NT2/D1 (cell line): ENCODE measurements around the gene PXMP2.

Experiments used
- DNase-seq: peaks from one replicate; pipeline ENCODE4 v3.0.0-alpha.2; 2011; ENCODE audit warnings: low read depth, low spot score
- H3K27me3 ChIP-seq: 2 replicates; pipeline ENCODE4 v1.6.0; 2011; ENCODE audit warnings: mild to moderate bottlenecking; ENCODE audit not compliant: insufficient read length, insufficient read depth
- H3K36me3 ChIP-seq: 2 replicates; pipeline ENCODE4 v1.6.1; 2011; ENCODE audit warnings: mild to moderate bottlenecking, low read length, mixed read lengths; ENCODE audit not compliant: insufficient read depth, insufficient read length
- H3K4me1 ChIP-seq: 2 replicates; pipeline ENCODE4 v1.5.1; 2011; ENCODE audit not compliant: insufficient read depth, insufficient read length
- H3K4me3 ChIP-seq: 2 replicates; pipeline ENCODE4 v1.5.1; 2011; ENCODE audit warnings: low read depth; ENCODE audit not compliant: insufficient read length
- H3K9ac ChIP-seq: 2 replicates; pipeline ENCODE4 v1.6.0; 2011; ENCODE audit warnings: low read depth; ENCODE audit not compliant: insufficient read length
- H3K9me3 ChIP-seq: 2 replicates; pipeline ENCODE4 v1.5.1; 2011; ENCODE audit warnings: mild to moderate bottlenecking, low read length; ENCODE audit not compliant: insufficient read depth
- SUZ12 ChIP-seq: IDR thresholded peaks from 2 replicates; pipeline ENCODE4 v1.6.1; 2011; ENCODE audit not compliant: insufficient read length, insufficient read depth; ENCODE audit errors: extremely low read depth
- YY1 ChIP-seq: IDR thresholded peaks from 2 replicates; pipeline ENCODE4 v1.6.1; 2011; ENCODE audit not compliant: insufficient read length, insufficient read depth
- ZNF274 ChIP-seq: IDR thresholded peaks from 2 replicates; pipeline ENCODE4 v1.6.1; 2011; ENCODE audit warnings: mild to moderate bottlenecking, low read depth, low read length

The PXMP2 gene

GRCh38 chr12:132719954-132720324 lies 32.6 kb downstream of the PXMP2 start:
- H3K36me3 ChIP-seq, result peaks cover 85% of the 10 kb centered on the region
- no peaks in the 10 kb centered on the region for H3K9me3 ChIP-seq

GRCh38 chr12:132720606-132721345 lies 33.4 kb downstream of the PXMP2 start:
- Histone ChIP-seq H3K4me1 (peaks cover 6% of the 10 kb centered on the region), H3K9ac (no peak overlapping the region)

More at GRCh38 chr12:132719954-132720324, 32.6 kb downstream of the PXMP2 start:
- H3K4me3 ChIP-seq, result no peak overlapping the region
- no peak for DNase-seq
- H3K4me1 ChIP-seq, result peaks cover 6% of the 10 kb centered on the region
- H3K27me3 ChIP-seq, result no peaks in the 10 kb centered on the region
- H3K9ac ChIP-seq, result no peak overlapping the region
- TF ChIP-seq SUZ12, result no peak
- no peak for TF ChIP-seq ZNF274
- TF ChIP-seq YY1, result no peak

GRCh38 chr12:132723015-132723763 lies 35.8 kb downstream of the PXMP2 start:
- DNase-seq, result no peak

More at GRCh38 chr12:132720606-132721345, 33.4 kb downstream of the PXMP2 start:
- H3K36me3 ChIP-seq, result peaks cover 89% of the 10 kb centered on the region
- TF ChIP-seq SUZ12, result no peak
- TF ChIP-seq YY1, result no peak
- no peak for TF ChIP-seq ZNF274
- DNase-seq, result no peak
- H3K4me3 ChIP-seq, result no peak overlapping the region
- no peaks in the 10 kb centered on the region for H3K27me3 ChIP-seq
- no peaks in the 10 kb centered on the region for H3K9me3 ChIP-seq

GRCh38 chr12:132723764-132724140 lies 36.4 kb downstream of the PXMP2 start:
- Histone ChIP-seq H3K36me3 (peaks cover 95% of the 10 kb centered on the region), H3K9me3 (no peaks in the 10 kb centered on the region), H3K27me3 (no peaks in the 10 kb centered on the region), H3K9ac (no peak overlapping the region), H3K4me3 (no peak overlapping the region), H3K4me1 (peaks cover 3% of the 10 kb centered on the region)
- TF ChIP-seq YY1, result no peak
- TF ChIP-seq ZNF274, result no peak
- no peak for TF ChIP-seq SUZ12
- DNase-seq, result no peak

More at GRCh38 chr12:132723015-132723763, 35.8 kb downstream of the PXMP2 start:
- H3K4me3 ChIP-seq, result no peak overlapping the region
- H3K9ac ChIP-seq, result no peak overlapping the region
- no peaks in the 10 kb centered on the region for H3K9me3 ChIP-seq
- H3K36me3 ChIP-seq, result peaks cover 92% of the 10 kb centered on the region
- H3K4me1 ChIP-seq, result peaks cover 6% of the 10 kb centered on the region
- no peaks in the 10 kb centered on the region for H3K27me3 ChIP-seq
- TF ChIP-seq YY1, result no peak
- no peak for TF ChIP-seq SUZ12
- TF ChIP-seq ZNF274, result no peak

- Histone ChIP-seq H3K27me3 (no peaks in the 10 kb centered on the region), H3K9me3 (peaks cover 2% of the 10 kb centered on the region; the same call in 1 of the 2 replicates), H3K9ac (no peak overlapping the region), H3K4me1 (no peaks in the 10 kb centered on the region), H3K4me3 (no peak overlapping the region), H3K36me3 (peaks cover 92% of the 10 kb centered on the region)
- TF ChIP-seq ZNF274, result no peak
- TF ChIP-seq SUZ12, result no peak
- TF ChIP-seq YY1, result no peak
- no peak for DNase-seq
Observed at GRCh38 chr12:132724506-132725241, 37.3 kb downstream of the PXMP2 start.

- Histone ChIP-seq H3K4me1 (no peaks in the 10 kb centered on the region), H3K36me3 (peaks cover 94% of the 10 kb centered on the region), H3K4me3 (no peak overlapping the region), H3K27me3 (no peaks in the 10 kb centered on the region), H3K9ac (no peak overlapping the region), H3K9me3 (peaks cover 16% of the 10 kb centered on the region; the same call in 1 of the 2 replicates)
- no peak for DNase-seq
- TF ChIP-seq SUZ12, result no peak
- TF ChIP-seq ZNF274, result no peak
- no peak for TF ChIP-seq YY1
Observed at GRCh38 chr12:132726386-132726785, 39.0 kb downstream of the PXMP2 start.
